Right atrium auricular region (tissue), 2 donors: Measurements from ENCODE around the gene TAL1. TPM values are rescaled to one million over a fixed set of nuclear protein-coding genes. Genes with fewer than 3 reads are reported as not detected.

Source experiments
- DNase-seq: peaks from one replicate; pipeline ENCODE4 v3.0.0-alpha.2; 2019; ENCODE audit warnings: low spot score
- H3K27ac ChIP-seq, 2 donors: fragments of 200-600 bp; sonication (generic); 1 replicate in 1 of 2; 2 replicates in 1 of 2; pipeline ENCODE4 v1.5.1; 2016 to 2019
- H3K27me3 ChIP-seq, 2 donors: fragments of 200-600 bp; sonication (generic); one replicate each; pipeline versions ENCODE4 v1.5.1 to v1.6.0; 2017 to 2019
- H3K36me3 ChIP-seq: fragments of 200-600 bp; sonication (generic); one replicate; pipeline ENCODE4 v1.5.1; 2016
- H3K4me1 ChIP-seq, 2 donors: fragments of 200-600 bp; sonication (generic); one replicate each; pipeline versions ENCODE4 v1.5.1 to v1.6.0; 2017 to 2019
- H3K4me3 ChIP-seq, 2 donors: fragments of 200-600 bp; sonication (generic); 1 replicate in 1 of 2; 2 replicates in 1 of 2; pipeline ENCODE4 v1.5.1; 2017 to 2019; ENCODE audit warnings: mild to moderate bottlenecking in 1 of 2, moderate library complexity in 1 of 2
- H3K9me3 ChIP-seq, 2 donors: fragments of 200-600 bp; sonication (generic); one replicate each; pipeline ENCODE4 v1.5.1; 2019
- total RNA-seq, 2 donors: library from RNA; depleted of rRNA; stranded (reverse); fragments of >200 nt; gene quantifications; one replicate each; pipeline ENCODE4 v1.1.0, GENCODE V29; 2016
- TF ChIP-seq, protein P1 (sequence below), 2 donors: fragments of 200-600 bp; sonication (generic); IDR thresholded peaks; one replicate each; pipeline ENCODE4 v1.5.1; 2019; ENCODE audit warnings: antibody characterized with exemption in 2 of 2

The TAL1 gene
- total RNA-seq, 2 donors from 2014 or later = 3.1 to 4.1 TPM

GRCh38 chr1:47228644-47229030 is 3.4 kb downstream of the TAL1 start:
- TF ChIP-seq, protein P1, sequence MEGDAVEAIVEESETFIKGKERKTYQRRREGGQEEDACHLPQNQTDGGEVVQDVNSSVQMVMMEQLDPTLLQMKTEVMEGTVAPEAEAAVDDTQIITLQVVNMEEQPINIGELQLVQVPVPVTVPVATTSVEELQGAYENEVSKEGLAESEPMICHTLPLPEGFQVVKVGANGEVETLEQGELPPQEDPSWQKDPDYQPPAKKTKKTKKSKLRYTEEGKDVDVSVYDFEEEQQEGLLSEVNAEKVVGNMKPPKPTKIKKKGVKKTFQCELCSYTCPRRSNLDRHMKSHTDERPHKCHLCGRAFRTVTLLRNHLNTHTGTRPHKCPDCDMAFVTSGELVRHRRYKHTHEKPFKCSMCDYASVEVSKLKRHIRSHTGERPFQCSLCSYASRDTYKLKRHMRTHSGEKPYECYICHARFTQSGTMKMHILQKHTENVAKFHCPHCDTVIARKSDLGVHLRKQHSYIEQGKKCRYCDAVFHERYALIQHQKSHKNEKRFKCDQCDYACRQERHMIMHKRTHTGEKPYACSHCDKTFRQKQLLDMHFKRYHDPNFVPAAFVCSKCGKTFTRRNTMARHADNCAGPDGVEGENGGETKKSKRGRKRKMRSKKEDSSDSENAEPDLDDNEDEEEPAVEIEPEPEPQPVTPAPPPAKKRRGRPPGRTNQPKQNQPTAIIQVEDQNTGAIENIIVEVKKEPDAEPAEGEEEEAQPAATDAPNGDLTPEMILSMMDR (IDR thresholded peaks at IDR 0.05) = no peak
- H3K4me1 ChIP-seq = peaks cover 0 to 55% of the 10 kb centered on the region in 2 donors
- no peaks in the 10 kb centered on the region for H3K9me3 ChIP-seq
- H3K4me3 ChIP-seq = peak overlapping the region; percentile 40 to 48
- peaks cover 29 to 62% of the 10 kb centered on the region in 2 donors for H3K27me3 ChIP-seq
- H3K36me3 ChIP-seq = no peaks in the 10 kb centered on the region
- no peak for DNase-seq
- peak overlapping the region; percentile 78 to 81 for H3K27ac ChIP-seq

DNA sequence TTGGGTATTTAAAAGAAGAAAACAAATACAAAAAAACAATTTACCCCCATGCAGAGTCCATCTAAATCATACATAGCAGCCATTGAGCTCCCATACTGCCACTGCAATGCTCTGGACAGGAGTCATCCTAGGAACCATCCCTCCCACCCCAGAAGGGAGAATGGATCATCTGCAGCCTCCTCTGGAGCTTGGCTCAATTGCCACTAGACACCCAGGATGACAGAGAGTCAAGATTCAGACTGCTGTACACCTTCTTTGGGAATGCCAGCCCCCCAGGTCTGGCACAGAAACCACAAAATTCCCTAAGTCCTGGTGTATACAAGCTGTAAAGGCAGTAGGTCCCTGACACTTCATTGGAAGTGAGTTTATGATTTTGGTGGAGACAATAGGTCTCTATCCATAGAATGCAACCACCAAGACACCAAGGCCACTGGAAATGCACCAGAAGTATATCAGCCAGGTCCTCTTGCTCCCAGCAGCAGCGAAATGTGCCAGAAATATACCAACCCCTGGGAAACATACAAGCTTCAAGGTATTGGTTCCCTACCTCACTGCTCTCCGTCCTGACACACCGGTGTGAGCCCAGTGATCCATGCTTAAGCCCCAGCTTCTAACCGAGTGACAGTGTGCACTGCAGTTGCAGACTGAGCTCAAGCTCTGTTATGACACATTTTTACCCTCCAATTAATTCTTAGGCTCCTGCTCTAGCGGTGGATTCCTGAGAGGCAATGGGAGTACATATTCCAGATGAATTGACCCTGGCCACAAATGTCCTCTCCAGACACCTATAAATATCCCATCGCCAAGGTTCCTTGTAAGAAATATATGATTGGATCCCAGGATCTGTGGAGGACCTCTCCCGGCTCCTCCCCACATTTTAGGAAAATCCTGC is 4.4 kb downstream of the TAL1 start:
- peaks cover 29 to 67% of the 10 kb centered on the region in 2 donors for H3K27me3 ChIP-seq
- H3K4me3 ChIP-seq = no peak overlapping the region
- TF ChIP-seq, protein P1 (IDR thresholded peaks at IDR 0.05) = no peak
- no peaks in the 10 kb centered on the region for H3K9me3 ChIP-seq
- peaks cover 0 to 55% of the 10 kb centered on the region in 2 donors for H3K4me1 ChIP-seq
- no peak overlapping the region for H3K27ac ChIP-seq
- no peak for DNase-seq
- no peaks in the 10 kb centered on the region for H3K36me3 ChIP-seq

GRCh38 chr1:47226839-47227215 is 5.2 kb downstream of the TAL1 start:
- no peak overlapping the region for H3K27ac ChIP-seq
- H3K27me3 ChIP-seq = peaks cover 28 to 59% of the 10 kb centered on the region in 2 donors
- H3K36me3 ChIP-seq = no peaks in the 10 kb centered on the region
- TF ChIP-seq, protein P1 (IDR thresholded peaks at IDR 0.05) = no peak
- DNase-seq = no peak
- H3K9me3 ChIP-seq = no peaks in the 10 kb centered on the region
- peaks cover 0 to 47% of the 10 kb centered on the region in 2 donors for H3K4me1 ChIP-seq
- no peak overlapping the region for H3K4me3 ChIP-seq

DNA sequence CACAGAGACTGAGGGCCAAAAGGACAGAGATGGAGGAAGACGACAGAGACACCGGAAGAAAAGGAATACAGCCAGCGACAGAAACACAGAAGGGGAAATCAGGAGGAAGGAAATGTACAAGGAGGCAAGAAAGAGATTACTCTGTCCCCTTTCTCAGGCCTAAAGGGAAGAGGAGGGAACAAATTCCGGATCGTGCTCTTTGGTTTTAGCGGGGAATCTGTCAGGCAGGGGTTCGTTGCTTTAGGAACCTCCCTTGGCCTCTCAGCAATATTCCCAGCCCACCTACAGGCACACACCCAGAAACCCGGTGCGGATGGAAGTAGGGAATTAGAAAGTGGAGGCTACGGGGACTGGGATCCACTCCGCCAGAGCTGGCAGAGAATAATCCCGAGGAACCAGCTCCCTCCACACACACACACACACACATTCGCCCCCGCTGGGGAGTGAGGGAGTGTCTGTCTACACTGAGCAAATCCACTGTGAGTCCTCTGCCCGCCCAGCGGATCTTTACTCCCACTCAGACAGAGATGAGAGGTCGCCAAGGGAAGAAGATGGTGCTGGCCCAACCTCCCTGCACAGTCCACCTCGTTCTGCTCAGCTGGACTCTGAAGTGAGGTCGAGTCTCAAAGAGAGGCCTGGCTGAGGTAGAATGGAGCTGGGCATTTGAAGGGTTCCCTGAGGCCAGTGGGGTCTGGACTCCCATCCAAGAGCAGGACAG is 5.7 kb downstream of the TAL1 start:
- H3K4me1 ChIP-seq = peaks cover 0 to 42% of the 10 kb centered on the region in 2 donors
- no peaks in the 10 kb centered on the region for H3K9me3 ChIP-seq
- no peak overlapping the region for H3K27ac ChIP-seq
- H3K36me3 ChIP-seq = no peaks in the 10 kb centered on the region
- DNase-seq = no peak
- peaks cover 23 to 54% of the 10 kb centered on the region in 2 donors for H3K27me3 ChIP-seq
- peak overlapping the region in 1 of 2 donors; percentile 38 for H3K4me3 ChIP-seq
- TF ChIP-seq, protein P1 (IDR thresholded peaks at IDR 0.05) = no peak

GRCh38 chr1:47225430-47226100 is 6.5 kb downstream of the TAL1 start:
- H3K9me3 ChIP-seq = no peaks in the 10 kb centered on the region
- H3K27ac ChIP-seq = no peak overlapping the region
- H3K4me3 ChIP-seq = peak overlapping the region in 1 of 2 donors; percentile 38
- no peaks in the 10 kb centered on the region for H3K36me3 ChIP-seq
- no peak for DNase-seq
- peaks cover 18 to 47% of the 10 kb centered on the region in 2 donors for H3K27me3 ChIP-seq
- TF ChIP-seq, protein P1 (IDR thresholded peaks at IDR 0.05) = no peak
- H3K4me1 ChIP-seq = peaks cover 0 to 35% of the 10 kb centered on the region in 2 donors
